B cell (primary cell): ENCODE measurements around the gene ZNF438.

Source experiments
- CTCF ChIP-seq: fragments of 200-600 bp; IDR thresholded peaks from one replicate; pipeline ENCODE4 v1.8.0; 2022; ENCODE audit warnings: antibody characterized with exemption, mild to moderate bottlenecking
- EZH2 ChIP-seq: IDR thresholded peaks from 2 replicates; pipeline ENCODE4 v1.6.1; 2012; ENCODE audit warnings: borderline replicate concordance, low read depth, mild to moderate bottlenecking, moderate library complexity, low read length; ENCODE audit not compliant: insufficient read depth, poor library complexity, severe bottlenecking

GRCh38 chr10:30818010-30818660 lies 213.5 kb downstream of the ZNF438 start:
- TF ChIP-seq EZH2: no peak
- no peak for TF ChIP-seq CTCF
